Brain microvascular endothelial cell (primary cell): ENCODE measurements around the gene GNA12.
A peak's percentile ranks its signal among the peaks of the same experiment; 100 is the strongest.

Experiments used
- DNase-seq: peaks from one replicate; pipeline ENCODE4 v3.0.0-alpha.2; 2020
- H3K27ac ChIP-seq: fragments of 250-450 bp; sonication (Bioruptor Pico); 2 replicates; pipeline ENCODE4 v1.5.1; 2020; ENCODE audit warnings: mild to moderate bottlenecking, moderate library complexity
- H3K27me3 ChIP-seq: fragments of 250-450 bp; sonication (Bioruptor Pico); replicated peaks from 2 replicates; pipeline ENCODE4 v1.5.1; 2020; ENCODE audit warnings: mild to moderate bottlenecking
- H3K36me3 ChIP-seq: fragments of 250-450 bp; sonication (Bioruptor Pico); replicated peaks from 2 replicates; pipeline ENCODE4 v1.5.1; 2020; ENCODE audit warnings: mild to moderate bottlenecking
- H3K4me3 ChIP-seq: 2 replicates; pipeline ENCODE4 v1.5.1; 2011; ENCODE audit warnings: low read depth, mild to moderate bottlenecking, control low read depth, low read length, moderate library complexity
- in situ Hi-C: cut with HindIII; loops from 2 replicates; pipeline ENCODE4 v1.10.0; 2017; ENCODE audit warnings: low sequenced_read_pairs, low pct_ligation_motif_present
- TF ChIP-seq, protein P1 (sequence below): IDR thresholded peaks from 2 replicates; pipeline ENCODE4 v1.5.1; 2011; ENCODE audit warnings: low read depth, mild to moderate bottlenecking, moderate library complexity, low read length, control low read depth, inconsistent platforms; ENCODE audit errors: missing control alignments

GNA12 gene

DNA sequence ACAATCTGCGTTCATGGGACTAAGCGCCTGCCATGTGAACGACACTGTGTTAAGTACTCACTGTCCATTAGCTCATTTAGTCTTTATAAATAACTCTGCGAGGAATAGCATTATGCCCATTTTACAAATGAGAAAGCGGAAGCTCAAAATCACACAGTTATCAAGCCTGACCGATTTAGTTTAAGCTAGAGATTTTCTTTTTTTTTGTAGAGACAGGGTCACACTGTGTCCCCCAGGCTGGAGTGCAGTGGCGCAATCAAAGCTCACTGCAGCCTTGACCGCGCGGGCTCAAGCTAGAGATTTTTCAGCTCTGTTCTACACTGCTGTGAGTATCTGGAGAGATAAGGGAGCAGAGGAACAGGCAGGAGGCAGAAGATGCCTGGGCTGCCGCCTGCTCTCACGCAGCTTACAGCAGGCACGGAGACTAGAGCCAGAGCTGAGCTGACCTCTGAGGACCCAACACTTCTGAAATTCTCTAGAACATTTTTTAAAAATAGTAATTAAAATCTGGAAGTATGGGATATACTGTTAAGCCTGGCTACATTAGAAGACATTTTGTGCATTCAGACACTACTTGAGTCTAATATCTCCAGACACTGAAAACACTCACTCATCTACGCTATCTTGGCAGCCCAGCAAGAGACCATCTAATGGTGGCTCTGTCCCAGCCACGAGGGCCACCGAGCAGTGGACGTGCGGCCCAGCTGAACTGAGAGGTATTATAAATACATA, 38.7 kb downstream of the GNA12 start:
- DNase-seq: no peak
- Histone ChIP-seq H3K27me3 (no peaks in the 10 kb centered on the region), H3K27ac (no peak overlapping the region), H3K4me3 (no peak overlapping the region), H3K36me3 (no peaks in the 10 kb centered on the region)
- in situ Hi-C loops: no loop called here
- TF ChIP-seq, protein P1, sequence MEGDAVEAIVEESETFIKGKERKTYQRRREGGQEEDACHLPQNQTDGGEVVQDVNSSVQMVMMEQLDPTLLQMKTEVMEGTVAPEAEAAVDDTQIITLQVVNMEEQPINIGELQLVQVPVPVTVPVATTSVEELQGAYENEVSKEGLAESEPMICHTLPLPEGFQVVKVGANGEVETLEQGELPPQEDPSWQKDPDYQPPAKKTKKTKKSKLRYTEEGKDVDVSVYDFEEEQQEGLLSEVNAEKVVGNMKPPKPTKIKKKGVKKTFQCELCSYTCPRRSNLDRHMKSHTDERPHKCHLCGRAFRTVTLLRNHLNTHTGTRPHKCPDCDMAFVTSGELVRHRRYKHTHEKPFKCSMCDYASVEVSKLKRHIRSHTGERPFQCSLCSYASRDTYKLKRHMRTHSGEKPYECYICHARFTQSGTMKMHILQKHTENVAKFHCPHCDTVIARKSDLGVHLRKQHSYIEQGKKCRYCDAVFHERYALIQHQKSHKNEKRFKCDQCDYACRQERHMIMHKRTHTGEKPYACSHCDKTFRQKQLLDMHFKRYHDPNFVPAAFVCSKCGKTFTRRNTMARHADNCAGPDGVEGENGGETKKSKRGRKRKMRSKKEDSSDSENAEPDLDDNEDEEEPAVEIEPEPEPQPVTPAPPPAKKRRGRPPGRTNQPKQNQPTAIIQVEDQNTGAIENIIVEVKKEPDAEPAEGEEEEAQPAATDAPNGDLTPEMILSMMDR: no peak

DNA sequence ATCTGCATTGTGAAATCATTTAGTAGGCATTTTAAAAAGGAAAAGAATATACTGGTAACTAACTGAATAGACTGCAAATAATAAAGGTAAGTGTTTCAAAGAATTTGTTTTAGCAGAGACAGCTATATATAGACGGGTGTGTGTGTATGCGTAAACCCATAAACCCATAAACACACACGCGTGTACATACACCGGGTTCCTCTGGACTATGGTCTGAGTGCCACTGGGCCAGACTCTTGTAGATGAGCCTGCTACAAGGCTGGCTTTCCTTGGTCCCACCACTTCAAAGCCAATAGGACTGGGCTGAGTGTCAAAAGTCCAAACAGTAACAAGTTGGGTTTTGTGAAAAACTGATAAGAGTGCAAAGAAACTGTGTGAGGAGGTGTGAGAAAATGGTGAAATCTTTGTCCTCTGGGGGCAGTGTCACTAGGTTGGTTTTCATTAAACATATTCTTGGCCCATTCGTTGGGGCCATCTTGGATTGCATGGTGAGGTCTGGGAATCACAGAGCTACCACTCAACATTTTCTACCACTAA, 39.8 kb downstream of the GNA12 start:
- in situ Hi-C loops: no loop called here
- no peak overlapping the region for H3K4me3 ChIP-seq
- no peaks in the 10 kb centered on the region for H3K27me3 ChIP-seq
- H3K27ac ChIP-seq: no peak overlapping the region
- no peaks in the 10 kb centered on the region for H3K36me3 ChIP-seq
- DNase-seq: no peak
- TF ChIP-seq, protein P1: peak; percentile 15

DNA sequence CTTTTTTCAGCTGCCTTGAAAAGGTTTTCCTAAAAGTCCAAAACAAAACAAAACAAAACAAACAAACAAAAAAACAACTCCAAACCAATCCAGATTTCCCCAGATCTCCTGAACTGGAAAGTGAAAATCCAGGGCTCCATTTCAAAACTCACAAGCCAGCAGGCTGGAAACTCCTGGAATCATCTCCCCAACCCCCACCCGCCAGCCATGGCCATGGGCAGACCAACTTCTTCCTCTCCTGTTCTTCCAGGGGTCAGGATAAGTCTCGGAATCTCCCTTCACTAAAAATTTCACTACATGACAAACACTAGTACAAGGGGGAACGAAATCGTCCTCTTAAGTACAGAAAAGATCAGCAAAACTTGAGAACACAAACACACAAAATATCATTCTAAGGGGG, 40.4 kb downstream of the GNA12 start:
- DNase-seq: no peak
- TF ChIP-seq, protein P1: no peak
- no peaks in the 10 kb centered on the region for H3K27me3 ChIP-seq
- peak overlapping the region; percentile 87 for H3K27ac ChIP-seq
- in situ Hi-C loops: no loop called here
- no peak overlapping the region for H3K4me3 ChIP-seq
- H3K36me3 ChIP-seq: no peaks in the 10 kb centered on the region

DNA sequence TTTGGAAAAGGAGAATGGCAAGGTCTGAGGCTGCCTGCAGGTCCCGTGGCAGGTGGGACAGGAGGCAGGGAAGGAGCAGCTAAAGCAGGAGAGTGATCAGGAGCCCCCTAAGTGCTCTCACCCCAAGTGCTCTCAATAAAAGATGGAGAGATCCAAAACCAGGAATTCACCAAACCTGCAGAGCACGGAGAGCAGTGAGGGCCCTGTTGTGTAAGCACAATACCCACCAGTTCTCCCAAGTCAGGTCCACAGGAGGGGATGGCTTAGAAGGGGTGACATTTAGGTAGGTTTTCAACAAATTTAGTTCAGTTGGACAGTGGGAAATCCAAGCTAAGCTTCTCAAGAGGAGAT, 40.8 kb downstream of the GNA12 start:
- in situ Hi-C loops: no loop called here
- TF ChIP-seq, protein P1: no peak
- H3K4me3 ChIP-seq: no peak overlapping the region

DNA sequence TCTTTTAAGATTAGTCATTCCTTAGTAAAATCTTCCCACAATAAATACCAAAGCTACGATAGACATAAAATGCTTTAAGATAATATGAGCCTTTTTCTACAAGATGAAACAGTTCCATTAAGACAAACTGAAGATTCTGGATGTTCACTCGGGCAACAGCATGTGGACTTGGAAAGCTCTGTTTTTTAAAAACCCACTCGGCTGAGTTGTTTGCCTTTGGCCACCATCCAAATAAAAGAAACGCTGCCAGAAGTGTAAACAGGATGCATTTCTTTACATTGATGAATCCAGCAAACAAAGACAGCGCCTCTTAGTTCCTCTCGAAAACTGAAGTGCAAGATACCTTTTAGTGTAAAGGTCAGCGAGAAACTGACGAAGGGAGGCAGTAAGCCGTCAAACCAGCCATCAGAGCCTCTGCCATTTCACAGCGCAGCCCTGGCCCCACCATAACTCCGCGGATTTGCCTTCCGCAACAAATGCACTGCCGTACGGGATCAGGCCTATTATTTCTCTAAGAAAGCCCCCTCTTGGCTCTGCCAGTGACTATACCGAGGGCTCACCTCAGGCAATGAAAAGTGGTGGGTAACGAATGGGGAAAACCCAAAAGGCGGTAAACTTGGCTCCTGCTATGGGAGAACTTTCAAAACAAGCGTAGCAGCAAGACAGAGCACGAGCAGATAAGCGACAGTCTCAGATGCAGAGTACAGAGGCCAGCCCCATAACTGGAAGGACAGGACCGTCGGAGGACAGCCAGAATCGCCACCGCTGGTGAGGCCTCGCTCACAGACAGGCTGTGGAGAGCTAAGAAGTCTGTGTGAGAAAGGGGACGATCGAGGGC, 41.4 kb downstream of the GNA12 start:
- H3K27me3 ChIP-seq: no peaks in the 10 kb centered on the region
- no peaks in the 10 kb centered on the region for H3K36me3 ChIP-seq
- in situ Hi-C loops: no loop called here
- TF ChIP-seq, protein P1: no peak
- peak overlapping the region; percentile 87 for H3K27ac ChIP-seq
- no peak overlapping the region for H3K4me3 ChIP-seq
- peak; percentile 45 for DNase-seq

More for the DNA sequence above, 40.8 kb downstream of the GNA12 start:
- Histone ChIP-seq H3K36me3 (no peaks in the 10 kb centered on the region), H3K27ac (peak overlapping the region; percentile 87), H3K27me3 (no peaks in the 10 kb centered on the region)
- DNase-seq: no peak
